H1 (cell line): Measurements from ENCODE around the gene G2E3.

Experiments
- BACH1 ChIP-seq: IDR thresholded peaks from 2 replicates; pipeline ENCODE4 v1.6.1; 2012; ENCODE audit warnings: low read length, improper control_type of control experiment
- EGR1 ChIP-seq: IDR thresholded peaks from 2 replicates; pipeline ENCODE4 v1.6.1; 2011; ENCODE audit warnings: low read depth, low read length, borderline replicate concordance
- MAX ChIP-seq: IDR thresholded peaks from 2 replicates; pipeline ENCODE4 v1.6.1; 2012; ENCODE audit warnings: inconsistent platforms
- POLR2A ChIP-seq, 2 experiments: IDR thresholded peaks; 1 replicate in 1 of 2; 2 replicates in 1 of 2; pipeline ENCODE4 v1.6.1; 2011; ENCODE audit warnings: low read depth in 2 of 2, low read length in 2 of 2, mild to moderate bottlenecking in 2 of 2; ENCODE audit errors: control extremely low read depth in 1 of 2
- RBBP5 ChIP-seq: IDR thresholded peaks from 2 replicates; pipeline ENCODE4 v1.7.1; 2012; ENCODE audit warnings: low read depth, mild to moderate bottlenecking, inconsistent platforms, low read length, moderate library complexity, borderline replicate concordance
- YY1 ChIP-seq: IDR thresholded peaks from 2 replicates; pipeline ENCODE4 v1.6.1; 2011; ENCODE audit warnings: low read depth, mild to moderate bottlenecking, low read length
- TF ChIP-seq, protein P1 (sequence below), 3 experiments: IDR thresholded peaks; 1 replicate in 2 of 3; 2 replicates in 1 of 3; pipeline versions ENCODE4 v1.5.1 to v1.6.1; 2011; ENCODE audit warnings: low read length in 3 of 3, mild to moderate bottlenecking in 3 of 3, inconsistent platforms in 2 of 3, low read depth in 1 of 3, moderate library complexity in 1 of 3; ENCODE audit not compliant: insufficient read depth in 1 of 3; ENCODE audit errors: control extremely low read depth in 1 of 3

GRCh38 chr14:30584058-30584630 is 25.2 kb downstream of the G2E3 start:
- TF ChIP-seq, protein P1, sequence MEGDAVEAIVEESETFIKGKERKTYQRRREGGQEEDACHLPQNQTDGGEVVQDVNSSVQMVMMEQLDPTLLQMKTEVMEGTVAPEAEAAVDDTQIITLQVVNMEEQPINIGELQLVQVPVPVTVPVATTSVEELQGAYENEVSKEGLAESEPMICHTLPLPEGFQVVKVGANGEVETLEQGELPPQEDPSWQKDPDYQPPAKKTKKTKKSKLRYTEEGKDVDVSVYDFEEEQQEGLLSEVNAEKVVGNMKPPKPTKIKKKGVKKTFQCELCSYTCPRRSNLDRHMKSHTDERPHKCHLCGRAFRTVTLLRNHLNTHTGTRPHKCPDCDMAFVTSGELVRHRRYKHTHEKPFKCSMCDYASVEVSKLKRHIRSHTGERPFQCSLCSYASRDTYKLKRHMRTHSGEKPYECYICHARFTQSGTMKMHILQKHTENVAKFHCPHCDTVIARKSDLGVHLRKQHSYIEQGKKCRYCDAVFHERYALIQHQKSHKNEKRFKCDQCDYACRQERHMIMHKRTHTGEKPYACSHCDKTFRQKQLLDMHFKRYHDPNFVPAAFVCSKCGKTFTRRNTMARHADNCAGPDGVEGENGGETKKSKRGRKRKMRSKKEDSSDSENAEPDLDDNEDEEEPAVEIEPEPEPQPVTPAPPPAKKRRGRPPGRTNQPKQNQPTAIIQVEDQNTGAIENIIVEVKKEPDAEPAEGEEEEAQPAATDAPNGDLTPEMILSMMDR (IDR thresholded peaks at IDR 0.05; ENCODE audit: control extremely low read depth in 1 of 3, insufficient read depth in 1 of 3, low read depth in 1 of 3, low read length in 3 of 3), result no peak
- no peak for TF ChIP-seq BACH1
- no peak for TF ChIP-seq YY1
- TF ChIP-seq EGR1, result no peak
- TF ChIP-seq POLR2A (IDR thresholded peaks at IDR 0.05; ENCODE audit: control extremely low read depth in 1 of 2, low read depth in 2 of 2, low read length in 2 of 2), result no peak
- TF ChIP-seq RBBP5, result no peak
- no peak for TF ChIP-seq MAX
